GM19043 (cell line): ENCODE results near the gene FRMD4B.

ENCODE experiments used
- ATAC-seq: cut with Tn5 transposase; IDR thresholded peaks from one replicate; pipeline ENCODE4 v1.9.1; 2021; ENCODE audit warnings: low read depth; ENCODE audit not compliant: unreplicated experiment

FRMD4B gene

GRCh38 chr3:69212411-69213160 lies 173.3 kb downstream of the FRMD4B start:
- ATAC-seq = peak; percentile 85

- ATAC-seq = no peak
Observed at GRCh38 chr3:69210068-69210730, 175.7 kb downstream of the FRMD4B start.

DNA sequence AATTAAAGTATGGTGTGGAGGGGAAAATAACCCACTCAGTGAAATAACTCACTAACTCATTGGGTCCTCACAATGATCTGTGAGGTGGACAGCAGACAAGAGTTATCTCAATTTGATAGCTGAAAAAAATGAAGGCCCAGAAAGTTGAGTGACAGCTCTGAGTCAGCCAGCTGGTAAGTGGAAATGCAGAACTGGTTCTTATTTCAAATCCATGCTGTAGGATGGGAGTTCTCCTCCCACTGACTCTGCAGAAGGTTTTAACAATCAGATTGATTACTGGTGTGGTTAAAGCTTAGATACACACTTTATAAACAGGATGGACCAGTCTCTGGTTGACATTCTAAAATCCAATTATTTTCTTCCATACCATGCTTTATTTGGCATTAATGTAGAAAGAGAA lies 176.5 kb downstream of the FRMD4B start:
- ATAC-seq = no peak

GRCh38 chr3:69207031-69207430 lies 178.9 kb downstream of the FRMD4B start:
- ATAC-seq = no peak

DNA sequence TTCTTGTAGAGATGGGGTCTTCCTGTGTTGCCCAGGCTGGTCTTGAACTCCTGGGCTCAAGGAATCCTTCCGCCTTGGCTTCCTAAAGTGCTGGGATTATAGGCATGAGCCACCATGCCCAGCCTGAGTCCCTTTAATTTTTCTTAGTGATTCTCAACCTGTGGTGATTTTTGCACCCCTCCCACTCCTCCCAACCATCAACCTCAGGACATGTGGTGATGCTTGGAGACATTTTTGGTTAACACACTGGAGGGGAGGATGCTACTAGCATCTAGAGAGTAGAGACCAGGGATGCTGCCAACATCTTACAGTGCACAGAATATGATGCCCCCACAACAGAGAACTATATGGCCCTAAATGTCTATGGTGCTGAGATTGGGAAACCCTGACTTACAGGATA lies 180.5 kb downstream of the FRMD4B start:
- no peak for ATAC-seq

DNA sequence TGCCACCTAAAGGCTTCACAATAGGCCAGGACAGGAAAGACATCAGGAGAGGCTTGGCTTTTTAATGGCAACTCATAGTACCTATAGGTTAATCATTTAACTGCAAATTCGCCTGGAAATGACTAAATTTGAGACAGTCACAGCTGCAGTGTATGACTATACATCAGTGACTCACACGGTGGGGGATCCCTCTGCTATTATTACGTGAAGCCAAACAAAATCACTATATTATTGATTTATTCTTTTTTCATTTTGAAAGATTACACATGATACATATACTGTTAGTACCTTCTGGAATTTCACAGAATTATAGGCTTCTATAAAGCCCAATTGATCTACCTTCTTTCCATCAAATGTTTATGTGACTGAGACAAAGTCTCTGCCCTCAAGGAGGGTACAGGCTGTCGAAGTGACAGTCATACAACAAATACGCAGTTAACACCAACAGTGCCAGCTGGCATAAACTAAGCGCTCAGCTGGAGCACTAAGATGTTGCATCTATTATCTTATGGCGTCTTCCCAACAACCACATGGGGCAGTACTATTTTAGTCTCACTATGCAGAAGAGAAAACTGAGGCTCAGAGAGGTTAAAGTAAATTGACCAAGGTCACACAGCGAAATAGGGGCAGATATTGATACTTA lies 181.5 kb downstream of the FRMD4B start:
- ATAC-seq = peak; percentile 91

- no peak for ATAC-seq
Observed at GRCh38 chr3:69203631-69204314, 182.1 kb downstream of the FRMD4B start.

GRCh38 chr3:69201658-69202057 lies 184.2 kb downstream of the FRMD4B start:
- ATAC-seq = no peak

GRCh38 chr3:69200384-69201068 lies 185.4 kb downstream of the FRMD4B start:
- no peak for ATAC-seq

DNA sequence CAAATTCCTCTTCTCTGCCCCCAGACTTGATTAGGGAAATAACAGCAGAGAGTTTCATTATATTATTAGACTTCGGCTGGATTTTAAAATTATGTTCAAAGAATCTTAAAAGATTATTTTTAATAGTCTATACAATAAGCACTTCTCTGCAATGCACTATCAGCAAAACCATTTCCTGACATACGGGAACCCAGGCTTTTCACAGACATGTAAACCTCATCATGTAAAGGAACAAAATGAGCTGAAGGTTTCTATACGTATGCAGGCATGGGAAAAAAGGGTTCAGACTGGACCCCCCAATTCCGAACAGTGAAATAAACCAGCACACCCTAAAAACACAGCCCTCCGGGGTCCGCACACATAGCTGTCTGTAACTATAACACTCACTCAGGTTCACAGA lies 185.9 kb downstream of the FRMD4B start:
- ATAC-seq = no peak

GRCh38 chr3:69197922-69198530 lies 187.9 kb downstream of the FRMD4B start:
- no peak for ATAC-seq

DNA sequence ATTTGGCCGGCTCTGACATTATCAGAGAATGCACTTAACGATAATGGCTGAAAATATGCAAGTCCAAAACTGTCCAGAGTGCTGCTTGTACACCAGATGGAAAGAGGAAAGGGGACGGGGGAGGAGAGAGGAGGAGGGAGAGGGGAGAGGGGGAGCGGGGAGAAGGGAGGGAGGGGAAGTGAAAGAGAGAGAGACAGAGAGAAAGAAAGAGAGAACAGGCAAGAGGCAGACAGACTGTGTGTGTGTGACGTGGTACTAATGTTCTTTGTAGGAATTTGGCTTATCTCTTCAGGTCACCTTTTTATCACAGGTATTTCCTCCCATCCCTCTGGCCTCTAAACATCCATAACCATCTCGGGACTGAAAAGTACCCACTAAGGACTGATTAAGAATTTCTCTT lies 188.4 kb downstream of the FRMD4B start:
- ATAC-seq = no peak

DNA sequence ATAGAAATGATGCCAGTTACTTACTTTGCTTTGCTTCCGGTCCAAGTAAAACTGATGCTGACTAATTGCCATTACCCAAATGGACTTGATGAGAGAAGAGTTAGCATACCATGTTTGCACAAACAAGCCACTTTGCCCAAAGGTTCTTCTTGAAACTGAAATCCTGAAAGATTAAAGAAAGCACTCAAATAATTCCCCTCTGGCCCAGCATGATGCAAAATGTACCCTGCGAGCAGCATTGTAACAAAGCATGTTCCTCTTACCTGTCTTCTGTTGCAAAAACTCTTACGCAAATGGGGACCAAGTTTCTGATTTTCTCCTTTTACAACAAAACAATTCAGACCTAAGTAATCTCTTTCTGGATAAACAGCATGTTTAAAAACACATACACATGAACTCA lies 189.0 kb downstream of the FRMD4B start:
- no peak for ATAC-seq

GRCh38 chr3:69194431-69195165 lies 191.3 kb downstream of the FRMD4B start:
- ATAC-seq = no peak

DNA sequence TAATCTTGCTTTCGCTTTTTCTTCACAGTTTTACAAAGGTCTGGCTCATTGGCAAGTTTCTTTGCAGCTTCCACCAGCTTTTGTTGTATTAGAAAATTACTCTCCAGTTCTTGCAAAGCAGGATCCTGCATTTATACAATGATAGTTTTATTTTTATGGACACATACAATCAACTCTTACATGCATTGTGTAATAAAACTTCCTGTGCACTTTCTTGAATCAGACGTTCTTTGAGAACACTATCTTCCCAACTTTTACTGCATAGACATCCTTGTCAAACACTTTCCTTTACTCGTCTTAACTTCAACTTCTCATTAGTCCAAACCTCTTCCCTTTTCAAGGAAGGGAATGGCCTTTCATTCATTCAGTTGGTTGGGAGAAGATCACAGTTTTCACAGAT lies 192.1 kb downstream of the FRMD4B start:
- ATAC-seq = no peak

GRCh38 chr3:69191516-69191915 lies 194.4 kb downstream of the FRMD4B start:
- ATAC-seq = no peak

DNA sequence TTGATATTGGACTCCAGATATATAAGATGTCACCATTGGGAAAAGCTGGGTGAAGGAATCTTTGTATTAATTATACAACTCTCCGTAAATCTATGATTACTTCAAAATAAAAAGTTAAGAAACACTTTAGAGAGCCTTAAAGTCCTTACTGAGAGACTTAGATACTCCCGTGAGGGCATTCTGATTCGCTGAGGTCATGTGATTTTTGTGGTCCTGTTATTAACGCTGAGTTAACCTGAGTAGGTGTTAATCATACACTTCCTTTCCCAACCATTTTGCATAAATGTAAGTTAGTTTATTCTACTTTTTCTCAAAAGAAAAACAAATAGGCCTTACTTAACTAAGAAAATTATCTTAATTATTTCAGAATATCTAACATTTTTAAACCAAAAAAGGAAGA lies 196.4 kb downstream of the FRMD4B start:
- no peak for ATAC-seq

- ATAC-seq = no peak
Observed at GRCh38 chr3:69186575-69187093, 199.3 kb downstream of the FRMD4B start.

DNA sequence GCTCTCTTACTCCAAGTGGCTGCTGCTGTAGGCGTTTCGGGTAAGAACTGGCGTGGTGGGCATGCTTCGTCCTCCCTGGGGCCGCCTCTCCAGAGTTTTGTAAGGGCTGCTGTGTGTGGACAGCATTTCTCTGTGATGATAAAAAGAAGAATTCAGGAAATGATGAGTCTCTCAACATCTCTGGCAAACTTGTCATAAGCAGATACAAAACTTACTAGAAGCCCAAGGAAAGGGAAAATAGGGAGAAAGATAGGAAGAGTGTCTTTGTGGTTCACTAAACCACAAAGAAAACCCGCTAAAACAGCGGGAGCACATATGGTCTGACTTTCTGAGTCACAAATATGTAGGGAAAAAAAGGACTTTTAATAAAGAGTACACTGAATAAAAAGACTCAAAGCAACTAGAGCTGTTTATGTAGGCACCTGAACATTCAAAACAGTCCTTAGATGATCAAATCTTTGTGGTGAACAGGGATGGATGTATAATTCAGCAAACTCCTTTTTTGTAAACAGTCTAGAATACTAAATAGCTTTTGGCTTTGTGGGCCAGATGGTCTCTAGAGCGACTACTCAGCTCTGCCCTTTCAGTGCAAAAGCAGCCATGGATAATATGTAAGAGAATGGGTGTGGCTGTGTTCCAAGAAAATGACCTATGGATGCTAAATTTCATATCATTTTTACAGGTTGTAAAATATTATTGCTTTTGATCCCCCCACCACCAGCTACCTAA lies 203.1 kb downstream of the FRMD4B start:
- ATAC-seq = no peak
